GM12878 (cell line): ENCODE data around the gene AP2A2. TPM values are rescaled to one million over a fixed set of nuclear protein-coding genes. Genes with fewer than 3 reads are reported as not detected.

Experiments used
- ATAC-seq: fragments of 200-7000 bp; cut with Tn5 transposase; 3 replicates; pipeline ENCODE4 v1.9.1; 2020; ENCODE audit warnings: mild to moderate bottlenecking, moderate library complexity
- BruUV-seq: library from RNA; stranded (reverse); fragments of 400-500 nt; replicated peaks from 2 replicates; lab custom pipeline; 2021; lab: Mats Ljungman, UMichigan
- CTCF ChIA-PET: fragments of 300-600 bp; sonication (Branson Sonifier 250); formaldehyde crosslinking; extraction: SDS; loops from one replicate; lab custom pipeline; 2021; ENCODE audit warnings: inconsistent platforms; lab: Yijun Ruan, JAX
- POLR2A ChIA-PET: fragments of 350-600 bp; formaldehyde crosslinking; extraction: SDS; loops from one replicate; lab custom pipeline; 2021; ENCODE audit warnings: inconsistent platforms; lab: Charles Lee
- RAD21 ChIA-PET: fragments of 300-600 bp; sonication (Branson Sonifier 250); formaldehyde crosslinking; loops from one replicate; lab custom pipeline; 2023; ENCODE audit warnings: antibody characterized with exemption; ENCODE audit not compliant: unreplicated experiment; lab: Charles Lee
- SMC1A ChIA-PET: fragments of 300-600 bp; sonication (Branson Sonifier 250); formaldehyde crosslinking; loops from one replicate; lab custom pipeline; 2023; ENCODE audit not compliant: unreplicated experiment, uncharacterized antibody; lab: Charles Lee
- DNase-seq: peaks from one replicate; pipeline ENCODE4 v3.0.0-alpha.2; 2011; ENCODE audit warnings: low read depth, low spot score
- FAIRE-seq: peaks from 3 replicates; lab custom pipeline; 2011; peaks lifted over from hg19 to GRCh38; lab: Jason Lieb, UNC
- H2AFZ ChIP-seq: 2 replicates; pipeline ENCODE4 v1.6.0; 2011; ENCODE audit warnings: low read depth, low read length, control low read depth; ENCODE audit not compliant: control insufficient read depth
- H3K27ac ChIP-seq: 2 replicates; pipeline ENCODE4 v1.5.1; 2011; ENCODE audit warnings: control low read depth; ENCODE audit not compliant: control insufficient read depth, insufficient read depth
- H3K27me3 ChIP-seq, 2 experiments: replicated peaks in 1 of 2; 2 replicates each; pipeline versions ENCODE4 v1.6.0 to v1.6.1; 2011; ENCODE audit warnings: low read length in 1 of 2; ENCODE audit not compliant: control insufficient read depth in 2 of 2, insufficient read depth in 2 of 2
- H3K36me3 ChIP-seq, 2 experiments: 2 replicates each; pipeline ENCODE4 v1.5.1; 2011; ENCODE audit warnings: low read length in 1 of 2; ENCODE audit not compliant: control insufficient read depth in 2 of 2, insufficient read depth in 2 of 2
- H3K4me1 ChIP-seq: 2 replicates; pipeline ENCODE4 v1.6.1; 2011; ENCODE audit warnings: mild to moderate bottlenecking, low read length, moderate library complexity, mixed read lengths; ENCODE audit not compliant: control insufficient read depth, insufficient read depth
- H3K4me2 ChIP-seq: 2 replicates; pipeline ENCODE4 v1.6.0; 2011; ENCODE audit warnings: control low read depth; ENCODE audit not compliant: control insufficient read depth, insufficient read depth
- H3K4me3 ChIP-seq: fragments of 200-600 bp; sonication (generic); 2 replicates; pipeline ENCODE4 v1.5.1; 2016
- H3K79me2 ChIP-seq: 2 replicates; pipeline ENCODE4 v1.6.0; 2011; ENCODE audit warnings: low read length; ENCODE audit not compliant: control insufficient read depth, insufficient read depth
- H3K9ac ChIP-seq: 2 replicates; pipeline ENCODE4 v1.8.0; 2011; ENCODE audit warnings: low read length, control low read depth, mixed read lengths; ENCODE audit not compliant: control insufficient read depth, insufficient read depth
- H3K9me3 ChIP-seq: replicated peaks from 3 replicates; pipeline ENCODE4 v1.5.1; 2011; ENCODE audit warnings: mild to moderate bottlenecking, low read length; ENCODE audit not compliant: control insufficient read depth, insufficient read depth
- H4K20me1 ChIP-seq: 2 replicates; pipeline ENCODE4 v1.6.0; 2011; ENCODE audit not compliant: control insufficient read depth, insufficient read depth
- ATF2 ChIP-seq: IDR thresholded peaks from 2 replicates; pipeline ENCODE4 v1.6.1; 2012; ENCODE audit warnings: low read length, inconsistent platforms
- BHLHE40 ChIP-seq, 2 experiments: fragments of 450-650 bp in 1 of 2; IDR thresholded peaks; 2 replicates each; pipeline ENCODE4 v1.6.1; 2011 to 2017; ENCODE audit warnings: low read depth in 2 of 2, borderline replicate concordance in 1 of 2, improper control_type of control experiment in 1 of 2, low read length in 1 of 2, mild to moderate bottlenecking in 1 of 2
- BRCA1 ChIP-seq: IDR thresholded peaks from 2 replicates; pipeline ENCODE4 v1.6.1; 2011; ENCODE audit warnings: low read depth, low read length, improper control_type of control experiment
- CHD2 ChIP-seq: IDR thresholded peaks from 2 replicates; pipeline ENCODE4 v1.6.1; 2011; ENCODE audit warnings: low read depth, low read length, improper control_type of control experiment, borderline replicate concordance
- CTCF ChIP-seq, 3 experiments: IDR thresholded peaks in 2 of 3; conservative IDR thresholded peaks in 1 of 3; 2 replicates each; pipeline ENCODE4 v1.5.1; 2011; ENCODE audit warnings: low read depth in 3 of 3, low read length in 3 of 3, mild to moderate bottlenecking in 3 of 3, control low read depth in 2 of 3, moderate library complexity in 2 of 3, inconsistent platforms in 1 of 3, mixed read lengths in 1 of 3; ENCODE audit not compliant: control insufficient read depth in 2 of 3, insufficient read depth in 1 of 3; ENCODE audit errors: extremely low read depth in 1 of 3
- ELK1 ChIP-seq: IDR thresholded peaks from 2 replicates; pipeline ENCODE4 v1.6.1; 2012; ENCODE audit warnings: low read depth, low read length, improper control_type of control experiment
- KDM1A ChIP-seq: fragments of 200-600 bp; sonication (generic); IDR thresholded peaks from 2 replicates; pipeline ENCODE4 v1.6.1; 2016; ENCODE audit warnings: borderline replicate concordance
- PML ChIP-seq: IDR thresholded peaks from 2 replicates; pipeline ENCODE4 v1.6.1; 2012; ENCODE audit warnings: low read length, inconsistent platforms
- POU2F2 ChIP-seq: IDR thresholded peaks from 3 replicates; pipeline ENCODE4 v1.6.1; 2011; ENCODE audit warnings: low read depth, mild to moderate bottlenecking, low read length, borderline replicate concordance
- SKIL ChIP-seq: fragments of 450-650 bp; IDR thresholded peaks from 2 replicates; pipeline ENCODE4 v1.6.1; 2017; ENCODE audit warnings: mild to moderate bottlenecking, low read depth, inconsistent platforms; ENCODE audit not compliant: poor library complexity, severe bottlenecking
- ZBTB11 ChIP-seq: fragments of 450-650 bp; formaldehyde crosslinking; IDR thresholded peaks from 2 replicates; pipeline ENCODE4 v1.5.0; 2022; ENCODE audit warnings: mild to moderate bottlenecking, missing genetic modification characterization
- ZNF24 ChIP-seq: fragments of 450-650 bp; IDR thresholded peaks from 2 replicates; pipeline ENCODE4 v1.6.1; 2017; ENCODE audit warnings: antibody characterized with exemption, mild to moderate bottlenecking
- WGBS: methylation state at CpG from one replicate; pipeline ENCODE4 v1.1.6; 2016; ENCODE audit warnings: low lambda C conversion rate; ENCODE audit not compliant: insufficient replicate concordance, insufficient coverage; ENCODE audit errors: missing lambda C conversion rate; 5-methylcytosine and 5-hydroxymethylcytosine counted together
- in situ Hi-C: fragments of 300-500 bp; cut with MboI; formaldehyde crosslinking; loops from 9 replicates; pipeline ENCODE4 v1.14.3; 2018; ENCODE audit warnings: mixed read lengths
- intact Hi-C: fragments of 100-400 bp; cut with micrococcal nuclease; formaldehyde crosslinking; loops from one replicate; pipeline ENCODE4 v1.14.2; 2022; ENCODE audit not compliant: unreplicated experiment
- polyA plus RNA-seq, 11 experiments: library from polyadenylated mRNA; depleted of rRNA in 4 of 11; unstranded in 6 of 11; stranded (reverse) in 5 of 11; fragments of >200 nt; fragmentation: Nextera tagmentation in 4 of 11; fragmentation: Illumina TruSeq in 1 of 11; extraction: Ambion mirVana in 4 of 11; extraction: Trizol in 1 of 11; gene quantifications; 1 replicate in 1 of 11; 2 replicates in 10 of 11; pipeline versions ENCODE4 v1.2.1 to v1.2.3, GENCODE V29; 2011 to 2016; ENCODE audit warnings: inconsistent platforms in 2 of 11, missing spikeins in 2 of 11, low read depth in 1 of 11
- total RNA-seq, 4 experiments: library from RNA; depleted of rRNA in 3 of 4; stranded (reverse); fragments of >200 nt in 3 of 4; fragmentation: Illumina TruSeq in 1 of 4; extraction: Trizol in 1 of 4; gene quantifications; 2 replicates each; pipeline versions ENCODE4 v1.2.1 to v1.2.3, GENCODE V29; 2013 to 2021

The AP2A2 gene
- total and polyA plus RNA-seq, 10 of the 15 experiments (the other 5 are each of a cell fraction or from before 2014, with no cell fraction given) = 0.58 to 48.8 (median 18.2) TPM

GRCh38 chr11:987671-988070 is 62.0 kb downstream of the AP2A2 start (continued):
- no peak for TF ChIP-seq POU2F2

- Histone ChIP-seq H3K27me3 (no peaks in the 10 kb centered on the region), H4K20me1 (no peaks in the 10 kb centered on the region), H3K9me3 (no peaks in the 10 kb centered on the region), H2AFZ (no peak overlapping the region), H3K4me1 (peaks cover 4% of the 10 kb centered on the region), H3K4me3 (no peak overlapping the region), H3K79me2 (no peaks in the 10 kb centered on the region), H3K27ac (no peak overlapping the region), H3K4me2 (no peak overlapping the region), H3K9ac (no peak overlapping the region), H3K36me3 (peaks cover 10 to 41% of the 10 kb centered on the region in 2 experiments; a peak in 3 of 4 replicates)
- intact Hi-C loops = no loop called here
- BruUV-seq = no TSS peak
- ChIA-PET CTCF (no interaction called here), SMC1A (no interaction called here), RAD21 (no interaction called here), POLR2A (no interaction called here)
- no peak for ATAC-seq
- 93% methylated on average over 10 of the region's 10 CpGs for WGBS
- no peak for DNase-seq
- no peak for FAIRE-seq
- in situ Hi-C loops = no loop called here
- TF ChIP-seq SKIL (no peak), ATF2 (no peak), POU2F2 (no peak), PML (no peak), KDM1A (no peak), CHD2 (no peak), BHLHE40 (IDR thresholded peaks at IDR 0.05; ENCODE audit: borderline replicate concordance in 1 of 2, low read depth in 2 of 2, low read length in 1 of 2) (no peak), ZNF24 (no peak), BRCA1 (no peak), ELK1 (no peak), ZBTB11 (CRISPR knock-in tag) (no peak), CTCF (IDR thresholded peaks at IDR 0.05 in 2 of 3, conservative IDR thresholded peaks at IDR 0.05 in 1 of 3; ENCODE audit: control insufficient read depth in 2 of 3, extremely low read depth in 1 of 3, insufficient read depth in 1 of 3, low read depth in 3 of 3, low read length in 3 of 3) (no peak)
These were observed 64.4 kb downstream of the AP2A2 start for GRCh38 chr11:990101-990500.
